ENCODE measurements around the gene CPLX1.
A peak's percentile ranks its signal among the peaks of the same experiment; 100 is the strongest.

CPLX1 gene

DNA sequence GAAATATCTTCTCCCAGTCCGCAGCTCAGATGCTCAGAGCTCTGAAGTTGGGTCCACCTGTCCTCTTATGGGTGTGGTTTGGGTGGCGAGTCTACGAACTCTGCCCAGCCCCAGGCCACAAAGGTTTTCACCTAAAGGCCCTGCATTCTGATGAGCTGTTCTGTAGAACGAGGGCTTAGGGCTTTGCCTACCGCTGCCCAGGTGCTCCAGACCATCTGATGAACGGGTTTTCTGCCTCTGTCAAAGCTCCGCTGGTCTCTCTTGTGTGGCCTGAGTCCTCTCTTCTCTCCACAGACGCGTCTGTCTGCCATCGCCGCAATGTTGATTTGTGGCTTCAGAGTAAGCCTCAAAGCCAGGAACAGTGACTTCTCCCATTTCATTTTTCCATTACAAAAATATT, 28.4 kb upstream of the CPLX1 start:
- no peak for DNase-seq

DNA sequence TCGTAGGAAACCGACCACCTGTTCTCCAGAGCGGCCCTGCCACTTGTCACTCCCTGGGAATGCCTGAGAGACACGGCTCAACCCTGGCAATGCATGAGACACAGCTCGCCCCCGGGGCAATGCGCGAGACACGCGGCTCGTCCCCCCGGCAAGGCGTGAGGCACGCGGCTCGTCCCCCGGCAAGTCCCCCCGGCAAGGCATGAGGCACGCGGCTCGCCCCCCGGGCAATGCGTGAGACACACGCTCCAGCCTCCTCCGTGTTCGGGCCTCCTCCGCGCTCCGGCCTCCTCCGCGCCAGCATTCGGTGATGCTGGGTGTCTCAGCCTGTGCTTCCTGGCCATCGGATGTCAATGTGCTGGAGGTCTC, 27.5 kb upstream of the CPLX1 start:
- no peak for DNase-seq

DNA sequence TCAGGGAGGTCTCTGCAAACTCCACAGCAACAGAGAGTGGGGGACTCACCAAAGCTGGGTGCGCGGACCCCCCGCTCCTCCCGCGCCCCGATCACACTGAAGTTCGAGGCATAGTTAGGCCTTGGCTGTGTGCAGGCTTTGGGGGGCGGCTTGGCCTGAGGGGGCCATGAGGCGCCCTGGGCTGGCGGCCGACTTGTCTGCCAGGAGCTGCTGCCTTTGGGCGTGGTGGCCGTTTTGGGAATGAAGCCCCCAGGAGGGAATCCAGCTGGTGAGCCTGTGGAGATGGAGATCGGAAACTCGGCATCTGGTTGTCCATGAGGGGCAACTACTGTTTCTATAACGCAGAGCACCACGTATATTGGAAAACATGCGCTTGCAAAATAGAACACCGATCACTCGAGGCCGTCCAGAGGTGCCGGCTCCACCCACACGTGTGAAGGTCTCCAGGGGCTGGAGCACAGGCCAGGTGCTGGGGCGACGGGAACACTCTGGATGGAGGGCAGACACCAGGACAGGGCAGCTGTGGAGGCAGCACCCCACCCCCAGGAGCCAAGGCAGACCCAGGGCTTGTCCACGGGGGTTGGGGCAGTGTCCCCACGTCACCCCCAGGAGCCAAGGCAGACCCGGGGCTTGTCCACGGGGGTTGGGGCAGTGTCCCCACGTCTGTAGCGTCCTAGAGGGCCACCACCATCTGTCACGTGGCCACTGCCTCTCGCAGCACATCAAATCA, 25.9 kb upstream of the CPLX1 start:
- no peak for DNase-seq

DNA sequence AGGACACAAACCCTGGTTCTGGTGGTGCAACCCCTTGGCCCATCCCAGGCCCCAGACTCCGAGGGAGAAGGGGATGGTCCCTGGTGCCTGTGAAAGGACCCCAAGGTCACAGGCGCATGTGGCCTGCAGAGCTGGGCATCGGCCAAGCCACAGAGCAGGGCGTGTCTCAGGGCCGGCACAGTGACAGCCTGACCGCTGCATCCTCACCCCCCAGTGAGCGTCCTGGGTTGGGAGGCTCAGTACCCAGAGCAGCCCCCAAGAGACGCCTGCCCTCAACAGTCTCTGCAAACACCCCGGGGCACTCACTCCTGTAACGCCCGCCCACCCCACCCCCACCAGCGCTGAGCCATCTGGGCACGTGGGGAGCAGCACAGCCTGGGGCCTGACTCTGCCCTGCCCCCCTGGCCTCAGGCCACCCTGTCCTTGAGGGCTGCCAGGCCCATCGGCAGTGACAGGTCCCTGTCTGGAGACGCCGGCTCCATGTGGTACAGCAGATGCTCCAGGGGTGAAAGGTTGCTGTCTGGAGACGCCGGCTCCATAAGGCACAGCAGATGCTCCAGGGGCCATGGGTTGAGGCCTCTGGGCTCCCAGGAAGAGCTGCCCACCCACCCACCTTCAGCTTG, 24.5 kb upstream of the CPLX1 start:
- DNase-seq: no peak

DNA sequence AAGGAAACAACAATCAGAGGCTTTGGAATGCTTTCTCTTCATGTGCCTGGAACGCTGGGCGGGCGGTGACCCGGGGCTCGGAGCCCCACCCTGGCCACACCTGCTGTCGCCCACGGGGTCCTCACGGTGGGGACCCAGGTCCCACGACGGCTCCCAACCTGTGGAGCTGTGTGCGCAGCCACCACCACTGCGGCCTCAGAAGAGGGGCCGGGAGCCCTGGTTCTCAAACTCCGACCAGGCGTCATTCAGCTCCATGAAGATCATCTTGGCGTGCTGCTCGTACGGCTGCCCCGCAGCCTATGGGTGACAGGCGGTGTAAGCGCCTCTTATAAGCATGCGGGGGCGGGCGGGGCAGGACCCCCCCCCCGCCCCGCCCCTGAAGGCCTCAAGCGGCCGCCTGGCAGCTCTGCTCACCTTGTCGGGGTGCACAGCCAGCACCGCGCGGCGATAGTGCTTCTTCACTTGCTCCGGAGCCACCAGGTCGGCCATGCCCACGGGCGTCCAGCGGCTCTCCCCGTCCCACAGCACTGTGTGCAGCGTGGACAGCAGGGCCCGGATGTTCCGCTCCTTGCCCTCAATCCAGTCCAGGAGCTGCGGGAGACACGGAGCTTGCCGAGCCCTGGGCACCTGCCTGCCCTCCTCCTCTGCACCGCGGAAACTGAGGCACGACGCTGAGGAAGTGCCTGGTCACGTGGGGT, 23.7 kb upstream of the CPLX1 start:
- no peak for DNase-seq

DNA sequence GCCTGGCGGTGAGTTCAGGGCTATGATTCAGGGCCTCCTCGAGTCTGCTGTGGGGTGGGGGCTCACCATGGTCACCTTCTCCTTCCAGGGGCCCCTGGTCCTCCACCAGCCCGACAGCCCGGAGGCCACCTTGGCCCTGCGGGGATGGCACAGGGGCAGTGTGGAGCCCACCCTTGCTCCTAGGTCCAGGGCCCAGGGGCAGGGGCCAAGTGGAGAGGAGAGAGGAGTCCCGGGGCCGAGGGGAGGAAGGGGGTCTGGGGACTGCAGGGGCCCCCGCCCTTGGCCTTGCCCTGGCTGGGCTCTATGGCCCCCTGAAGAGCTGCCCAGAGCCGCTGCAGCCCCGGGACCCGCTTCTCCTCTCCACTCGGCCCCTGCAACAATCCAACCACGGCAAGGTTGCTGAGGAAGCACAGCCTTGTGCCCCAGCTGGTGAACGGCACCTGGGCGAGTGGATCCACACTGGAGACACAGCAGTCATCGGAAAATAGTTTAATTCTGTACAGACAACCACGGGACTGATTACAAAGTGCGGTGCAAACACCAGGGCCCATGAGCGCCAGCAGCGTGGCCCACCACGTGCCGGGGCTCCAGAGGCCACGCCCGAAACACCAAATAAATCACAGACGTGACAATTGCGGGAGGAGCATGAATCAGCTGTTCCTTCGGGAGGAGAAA, 23.0 kb upstream of the CPLX1 start:
- DNase-seq: no peak

DNA sequence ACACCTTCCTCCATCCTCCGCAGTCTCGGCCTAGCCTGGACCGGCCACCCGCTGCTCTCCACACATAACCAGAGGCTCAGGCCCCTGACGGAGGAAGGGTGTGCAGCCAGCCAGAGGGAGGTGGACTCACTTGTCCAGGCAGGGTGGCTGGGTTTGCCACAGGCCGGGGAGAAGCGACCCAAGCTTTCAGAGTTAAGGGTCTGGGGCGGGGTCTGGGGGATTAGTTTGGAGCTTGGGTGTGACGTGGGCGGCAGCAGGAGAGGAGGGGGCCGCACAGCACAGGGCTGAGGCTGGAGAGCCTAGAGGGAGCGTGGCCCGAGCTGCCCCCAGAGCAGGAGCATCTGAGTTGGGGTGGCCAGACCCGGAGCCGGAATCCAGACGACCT, 22.4 kb upstream of the CPLX1 start:
- DNase-seq: no peak

DNA sequence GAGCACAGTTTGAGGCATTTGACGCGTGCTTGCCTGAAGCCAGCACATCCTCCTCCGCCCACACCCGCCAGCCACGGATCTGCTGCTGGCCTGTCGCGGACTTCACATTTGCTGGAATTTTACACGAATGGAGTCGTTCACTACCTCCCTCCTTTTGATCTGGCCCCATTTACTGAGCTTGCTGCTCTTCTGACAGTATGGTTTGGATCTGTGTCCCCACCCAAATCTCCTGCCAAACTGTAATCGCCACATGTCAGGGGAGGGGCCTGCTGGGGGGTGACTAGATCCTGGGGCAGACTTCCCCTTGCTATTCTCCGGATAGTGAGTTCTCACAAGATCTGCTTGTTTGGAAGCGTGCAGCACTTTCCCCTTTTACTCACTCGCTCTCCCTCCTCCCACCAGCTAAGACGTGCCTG, 19.9 kb upstream of the CPLX1 start:
- DNase-seq: peak; percentile 27

DNA sequence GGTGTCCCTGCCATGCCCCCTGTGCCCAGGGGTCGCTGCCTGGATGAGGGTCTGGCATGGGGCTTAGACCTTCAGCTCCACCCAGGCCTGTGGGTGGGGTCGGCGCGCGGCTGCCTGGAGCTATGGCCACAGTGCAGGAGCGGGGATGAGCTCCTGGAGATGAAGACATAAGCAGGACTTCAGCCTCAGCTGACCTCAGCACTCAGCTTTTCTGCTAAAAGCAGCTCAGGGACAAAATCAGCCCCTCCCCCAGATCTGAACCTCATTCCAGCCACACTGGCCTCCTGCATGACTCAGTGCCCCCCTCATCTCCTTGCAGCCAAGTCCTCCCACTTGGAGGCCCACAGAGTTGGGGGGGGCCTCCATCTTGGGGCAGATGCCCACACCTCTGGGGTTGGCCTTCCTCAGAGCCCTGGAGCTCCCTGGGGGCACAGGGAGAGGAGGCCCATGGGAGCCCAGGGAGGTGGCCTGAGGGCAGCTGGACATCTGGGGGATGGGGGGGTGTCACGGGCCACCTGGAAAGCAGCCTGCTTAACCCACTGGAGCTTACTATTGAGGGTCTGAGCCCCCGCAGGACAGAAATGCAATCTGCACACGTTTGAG, 19.4 kb upstream of the CPLX1 start:
- DNase-seq: peak; percentile 51

DNA sequence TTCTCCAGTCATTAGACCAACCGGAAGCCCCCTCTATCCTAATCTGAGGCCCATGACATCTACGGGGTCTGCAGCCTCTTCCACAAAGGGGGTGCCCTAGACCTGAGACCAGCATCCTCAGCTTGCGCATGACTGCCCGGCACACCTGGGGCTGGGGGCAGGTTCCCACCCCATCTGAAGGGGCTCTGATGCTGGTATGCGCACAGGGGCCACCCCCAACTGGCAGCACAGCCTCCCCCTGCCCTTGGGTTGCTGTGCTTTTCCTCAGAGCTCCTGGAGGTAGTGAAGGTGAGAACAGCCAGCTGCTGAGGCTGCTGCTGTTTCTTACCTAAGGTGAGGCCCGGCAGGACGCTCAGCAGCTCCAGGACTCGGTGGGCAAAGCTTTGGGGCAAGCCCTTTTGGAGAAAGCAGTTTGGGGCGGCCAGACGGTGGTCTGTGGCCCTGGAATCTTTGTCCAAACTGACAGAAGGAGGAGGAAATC, 18.9 kb upstream of the CPLX1 start:
- no peak for DNase-seq

DNA sequence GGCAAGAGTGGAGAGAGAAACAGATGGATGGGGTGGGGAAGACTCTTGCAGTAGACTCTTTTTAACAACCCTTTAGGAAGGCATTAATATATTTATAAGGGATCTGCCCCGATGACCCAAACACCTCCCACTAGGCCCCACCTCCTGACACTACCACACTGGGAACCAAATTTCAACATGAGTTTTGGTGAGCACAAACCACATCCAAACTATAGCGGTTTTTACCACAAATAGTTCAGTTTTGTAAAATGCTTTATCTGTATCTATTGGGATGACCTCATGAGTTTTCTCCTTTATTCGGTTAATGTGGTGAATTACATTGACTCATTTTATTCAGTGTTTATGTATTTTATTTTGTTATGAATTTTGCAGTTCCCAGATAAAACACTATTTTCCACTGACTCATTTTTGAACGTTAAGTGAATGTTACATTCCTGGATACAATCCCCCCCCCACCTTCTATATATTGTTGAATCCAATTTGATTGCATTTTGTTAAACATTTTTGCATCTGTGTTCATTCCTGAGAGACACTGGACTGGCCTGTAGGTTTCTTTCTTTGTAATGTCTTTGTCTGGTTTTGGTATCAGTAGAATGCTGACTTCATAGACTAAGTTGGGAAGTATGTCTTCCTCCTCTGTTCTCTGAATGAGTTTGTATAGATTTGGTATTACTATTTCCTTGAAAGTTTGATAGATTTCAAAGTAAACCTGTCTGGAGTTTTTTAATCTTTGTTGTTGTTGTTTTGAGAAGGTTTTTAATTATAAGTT, 13.9 kb upstream of the CPLX1 start:
- DNase-seq: no peak

DNA sequence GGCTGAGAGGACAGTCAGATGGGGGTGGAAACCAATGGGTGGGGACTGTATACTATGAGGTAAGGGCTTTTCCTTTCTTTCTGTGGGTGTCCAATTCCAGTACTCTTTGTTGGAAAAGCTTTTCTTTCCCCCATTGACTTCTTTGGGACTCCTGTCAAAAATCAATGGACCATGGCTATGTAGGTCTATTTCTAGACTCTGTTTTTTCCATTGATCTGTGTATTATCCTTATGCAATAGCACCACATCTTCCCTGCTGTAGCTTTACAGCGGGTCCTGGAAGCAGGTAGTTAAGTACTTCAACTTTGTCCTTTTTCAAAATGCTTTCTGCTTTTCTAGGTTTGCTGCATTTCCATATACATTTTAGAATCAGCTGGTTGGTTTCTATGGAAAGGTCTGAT, 11.8 kb upstream of the CPLX1 start:
- no peak for DNase-seq

DNA sequence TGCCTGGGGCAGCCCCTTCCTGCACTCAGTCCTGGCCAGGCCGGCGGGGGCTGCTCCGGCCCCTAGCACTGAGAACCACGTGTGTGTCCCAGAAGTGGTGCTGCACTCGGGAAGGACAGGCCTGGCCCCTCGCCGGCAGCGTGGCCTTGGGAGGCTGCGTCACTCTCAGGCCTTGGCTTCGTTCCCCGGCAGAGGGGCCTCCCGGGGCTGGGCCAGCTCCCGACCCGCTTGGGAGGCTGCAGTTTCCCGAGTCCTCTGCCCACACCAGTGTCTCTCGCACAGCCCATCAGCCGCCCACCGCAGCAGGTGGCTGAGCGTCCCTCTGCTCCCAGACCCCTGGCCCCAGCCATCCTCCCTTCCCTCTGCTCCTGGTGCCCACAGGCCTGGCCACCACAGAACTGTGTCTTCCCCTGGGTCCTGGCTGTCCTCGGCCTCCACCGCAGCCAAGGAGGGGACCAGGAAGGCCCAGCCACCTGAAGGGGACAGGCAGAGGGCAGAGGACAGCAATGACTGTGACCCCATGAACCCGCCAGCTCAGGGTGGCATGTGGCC, 10.9 kb upstream of the CPLX1 start:
- no peak for DNase-seq

DNA sequence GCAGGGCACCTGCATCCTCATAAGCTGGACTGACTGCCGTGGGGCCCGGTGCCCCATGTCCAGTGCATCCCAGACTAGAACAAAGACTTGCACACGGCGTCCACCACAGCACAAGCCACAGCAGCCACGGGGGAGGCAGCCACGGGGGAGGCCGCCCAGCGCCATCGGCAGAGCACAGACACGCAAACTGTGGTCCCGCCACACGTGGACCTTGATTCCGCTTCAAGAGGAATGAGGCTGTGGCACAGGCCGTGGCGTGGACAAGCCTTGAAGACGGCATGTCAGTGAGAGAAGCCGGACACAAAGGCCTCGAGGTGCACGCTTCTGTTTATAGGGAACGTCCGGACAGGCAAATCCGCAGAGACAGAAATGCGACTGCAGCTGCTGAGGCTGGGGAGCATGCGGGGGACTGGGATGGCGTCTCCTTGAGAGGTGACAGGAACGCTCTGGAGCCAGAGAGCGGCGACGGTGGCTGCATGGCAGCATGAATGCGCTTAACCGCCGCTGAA, 10.1 kb upstream of the CPLX1 start:
- DNase-seq: no peak

DNA sequence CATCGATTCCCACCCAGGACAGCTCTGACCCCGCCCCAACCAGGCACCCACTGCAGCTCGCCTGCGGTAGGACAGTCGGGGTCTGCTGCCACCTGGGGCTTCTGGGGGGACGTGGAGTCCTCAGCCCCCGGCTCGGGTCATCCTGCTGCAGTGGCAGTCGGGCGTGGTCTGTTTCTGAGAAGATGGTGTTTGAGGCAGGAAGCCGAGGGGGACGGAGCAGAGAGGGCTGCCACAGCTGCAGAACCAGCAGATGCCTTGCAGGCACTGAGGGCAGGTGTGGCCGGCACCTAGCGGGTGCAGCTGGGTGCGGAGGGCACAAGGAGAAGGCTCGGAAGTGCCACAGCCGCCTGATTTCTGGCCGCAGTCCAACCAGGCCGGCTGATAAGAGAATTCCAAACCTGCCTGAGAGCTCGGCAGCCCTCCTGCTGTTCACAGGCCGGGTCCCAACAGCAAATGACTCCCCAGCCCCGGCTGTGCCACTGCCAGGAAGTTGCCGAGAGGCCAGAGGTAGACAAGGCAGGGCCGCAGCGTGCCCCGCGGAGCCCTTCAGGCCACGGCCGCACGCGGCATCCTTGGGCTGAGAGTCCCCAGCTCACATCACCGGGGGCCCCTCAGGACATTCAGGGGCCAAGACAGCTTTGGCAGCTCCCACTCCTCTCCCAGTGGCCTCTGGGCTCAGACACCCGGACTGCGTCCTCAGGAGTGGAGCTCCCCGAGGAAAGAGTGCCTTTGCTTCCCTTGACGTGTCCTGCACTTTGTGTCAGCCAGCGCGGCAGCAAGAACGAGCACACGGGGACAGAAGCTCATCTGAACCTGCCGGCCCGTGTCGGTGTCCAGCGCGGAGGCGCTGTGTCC, 9.4 kb upstream of the CPLX1 start:
- DNase-seq: no peak

DNA sequence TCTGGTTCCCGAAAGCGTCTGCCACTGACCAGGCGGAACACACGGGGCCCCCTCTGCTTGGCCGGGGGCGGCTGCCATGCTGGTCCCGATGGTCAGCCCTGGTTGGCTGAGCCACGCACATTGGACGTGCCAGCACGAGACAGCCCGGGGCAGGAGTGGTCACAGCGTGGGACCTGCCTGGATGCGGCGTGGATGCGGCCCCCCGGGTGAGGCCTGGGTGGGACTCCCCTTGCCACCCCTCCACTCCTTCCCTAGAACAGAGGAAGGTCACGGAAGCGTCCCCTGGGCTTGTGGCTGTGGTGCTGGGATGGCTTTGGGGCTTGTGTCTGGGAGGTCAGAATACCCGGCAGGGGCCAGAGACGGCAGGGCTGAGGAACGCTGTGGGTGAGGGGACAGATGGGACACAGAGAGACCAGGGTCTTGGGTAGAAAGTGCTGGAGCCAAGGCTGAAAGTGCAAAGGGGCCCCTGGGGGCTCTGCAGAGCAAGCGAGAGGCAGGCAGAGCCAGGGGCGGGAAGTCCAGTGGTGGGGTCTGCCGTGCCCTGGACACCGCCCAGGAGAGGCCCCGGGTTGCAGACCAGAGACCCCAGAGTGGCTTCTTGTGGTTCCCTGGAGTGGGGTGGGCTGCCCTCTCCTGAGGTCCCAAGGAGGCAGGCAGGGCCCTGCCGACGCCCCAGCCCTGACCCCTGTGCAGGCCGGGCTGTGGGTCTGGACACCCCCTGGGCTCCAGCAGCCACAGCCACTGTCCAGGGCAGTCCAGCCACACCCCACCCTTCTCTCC, 8.6 kb upstream of the CPLX1 start:
- DNase-seq: no peak

DNA sequence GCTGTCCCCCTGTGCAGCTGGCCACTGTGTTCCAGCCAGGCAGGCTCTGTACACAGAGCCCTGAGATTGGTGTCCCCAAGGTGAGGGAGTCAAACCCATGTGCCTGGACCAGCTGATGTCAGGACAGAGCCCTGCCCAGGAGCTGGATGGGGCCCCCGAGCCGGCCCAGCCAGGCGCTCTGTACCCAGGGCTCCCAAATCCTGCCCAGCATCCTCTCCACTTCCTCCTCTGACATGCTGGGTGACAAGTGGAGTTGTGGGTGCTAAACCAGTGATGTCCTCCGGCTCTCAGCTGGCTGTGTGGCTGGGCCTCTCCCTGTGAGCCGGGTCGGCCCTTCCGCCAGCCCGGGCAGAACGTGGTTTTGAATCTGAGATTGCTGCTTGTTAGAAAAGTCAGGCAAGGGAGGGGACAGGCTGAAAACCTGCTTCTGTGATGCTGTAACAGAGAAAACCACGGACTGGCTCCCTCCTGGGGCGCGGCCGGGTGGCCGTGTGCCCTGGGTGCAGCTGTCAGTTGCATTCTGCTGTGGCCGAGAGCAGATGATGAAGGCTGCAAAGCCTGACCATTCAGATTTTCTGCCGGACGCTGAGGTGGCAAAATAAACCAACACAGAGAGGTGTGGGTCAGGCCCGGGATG, 7.9 kb upstream of the CPLX1 start:
- no peak for DNase-seq

DNA sequence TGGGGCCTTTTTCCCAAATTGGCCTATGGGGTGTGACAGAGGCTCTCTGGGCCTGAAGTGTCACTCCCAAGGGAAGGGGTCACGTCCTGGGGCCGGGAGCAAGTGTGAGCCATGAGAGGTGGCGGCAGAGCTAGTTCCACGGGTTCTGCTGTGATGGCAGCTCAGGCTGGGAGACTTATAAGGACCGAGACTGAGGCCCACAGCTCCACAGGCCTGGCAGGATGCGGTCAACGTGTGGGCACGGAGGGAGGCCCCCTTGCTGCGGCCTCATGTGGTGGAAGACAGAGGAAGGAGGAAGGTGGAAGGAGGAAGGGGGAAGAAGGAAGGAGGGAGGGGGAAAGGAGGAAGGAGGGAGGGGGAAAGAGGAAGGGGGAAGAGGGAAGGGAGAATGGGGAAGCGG, 7.2 kb upstream of the CPLX1 start:
- no peak for DNase-seq

DNA sequence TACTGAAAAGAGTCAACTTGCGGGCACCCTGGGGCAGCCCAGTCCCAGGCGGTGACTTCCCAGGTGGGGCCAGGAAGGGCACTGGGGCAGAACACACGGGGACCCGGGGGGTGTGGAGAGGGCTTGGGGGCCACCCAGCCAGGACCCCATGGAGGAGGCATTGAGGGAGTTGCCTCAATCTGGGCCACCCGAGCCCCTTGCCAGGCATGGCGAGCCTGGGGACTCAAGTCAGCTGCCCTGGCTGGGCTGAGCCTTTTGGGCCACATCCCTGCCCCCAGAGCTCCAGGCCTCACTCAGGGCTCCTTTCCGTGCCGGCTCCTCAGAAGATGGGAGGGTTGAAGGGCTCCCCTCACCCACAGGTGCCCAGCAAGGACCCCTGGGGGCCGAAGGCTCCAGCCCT, 6.6 kb upstream of the CPLX1 start:
- DNase-seq: no peak

Data from fibroblast of skin of abdomen (primary cell).